Measurements from ENCODE around the gene GRM7.

The GRM7 gene

DNA sequence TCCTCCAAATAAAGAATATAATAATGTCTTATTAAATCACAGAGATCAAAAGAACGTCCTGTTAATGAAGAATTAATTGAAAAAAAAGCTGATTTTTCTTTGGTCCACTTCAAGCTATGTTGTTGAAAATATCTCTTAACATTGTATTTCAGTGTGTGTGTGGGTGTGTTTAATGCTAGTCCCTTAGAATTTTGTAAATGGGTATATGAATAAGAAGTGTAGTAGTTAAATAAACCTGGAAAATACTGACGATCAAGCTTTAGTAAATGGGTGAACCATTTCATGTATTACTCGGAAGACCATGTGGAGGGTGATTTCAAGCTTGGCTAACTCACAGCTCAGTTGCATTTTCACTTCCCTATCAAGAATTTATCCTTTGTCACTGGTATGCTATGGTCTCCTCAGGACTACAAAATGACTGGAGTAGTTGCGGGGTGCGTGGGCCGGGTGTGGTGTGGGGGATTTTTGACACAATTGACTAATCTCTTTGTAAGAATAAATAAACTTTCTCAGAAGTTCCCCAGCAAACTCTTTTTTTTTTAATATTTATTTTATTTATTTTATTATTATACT, 586.4 kb downstream of the GRM7 start:
- H3K4me3 ChIP-seq (ENCODE audit: low read depth, low read length), result no peak overlapping the region
- no peak for DNase-seq (ENCODE audit: low read depth)
- TF ChIP-seq CTCF (conservative IDR thresholded peaks at IDR 0.05; ENCODE audit: low read depth, low read length), result no peak

GRCh38 chr3:7456386-7456785, 595.5 kb downstream of the GRM7 start:
- no peak for TF ChIP-seq CTCF (conservative IDR thresholded peaks at IDR 0.05; ENCODE audit: low read depth, low read length)
- DNase-seq (ENCODE audit: low read depth), result no peak
- H3K4me3 ChIP-seq (ENCODE audit: low read depth, low read length), result no peak overlapping the region

GRCh38 chr3:7461202-7461825, 600.4 kb downstream of the GRM7 start:
- TF ChIP-seq CTCF (conservative IDR thresholded peaks at IDR 0.05; ENCODE audit: low read depth, low read length), result no peak

GRCh38 chr3:7469866-7470265, 609.0 kb downstream of the GRM7 start:
- no peak overlapping the region for H3K4me3 ChIP-seq (ENCODE audit: low read depth, low read length)
- no peak for TF ChIP-seq CTCF (conservative IDR thresholded peaks at IDR 0.05; ENCODE audit: low read depth, low read length)
- DNase-seq (ENCODE audit: low read depth), result no peak

More at GRCh38 chr3:7461202-7461825, 600.4 kb downstream of the GRM7 start:
- no peak overlapping the region for H3K4me3 ChIP-seq (ENCODE audit: low read depth, low read length)
- no peak for DNase-seq (ENCODE audit: low read depth)

DNA sequence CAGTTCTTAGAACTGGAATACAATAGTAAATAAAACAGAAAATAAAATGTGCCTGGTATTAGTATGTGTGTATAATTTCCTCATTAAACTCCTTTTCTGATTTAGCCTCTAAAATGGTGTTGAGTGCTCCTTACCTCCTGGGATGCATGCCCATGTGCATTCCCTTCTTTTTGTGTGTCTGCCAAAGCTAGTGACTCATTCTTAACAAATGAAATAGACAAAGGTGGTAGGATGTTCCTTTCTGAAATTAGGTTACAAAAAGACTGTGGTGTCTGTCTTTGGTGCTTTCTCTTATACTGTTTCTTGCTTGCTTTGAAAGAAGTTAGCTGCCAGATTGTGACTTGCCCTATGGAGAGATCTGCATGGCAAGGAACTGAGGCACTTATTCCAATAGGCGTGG, 623.7 kb downstream of the GRM7 start:
- no peak overlapping the region for H3K4me3 ChIP-seq (ENCODE audit: low read depth, low read length)
- no peak for TF ChIP-seq CTCF (conservative IDR thresholded peaks at IDR 0.05; ENCODE audit: low read depth, low read length)
- DNase-seq (ENCODE audit: low read depth), result peak; percentile 72

GRCh38 chr3:7487763-7488162, 626.8 kb downstream of the GRM7 start:
- peak; percentile 30 for TF ChIP-seq CTCF (conservative IDR thresholded peaks at IDR 0.05; ENCODE audit: low read depth, low read length)
- DNase-seq (ENCODE audit: low read depth), result peak; percentile 66
- H3K4me3 ChIP-seq (ENCODE audit: low read depth, low read length), result no peak overlapping the region

- DNase-seq (ENCODE audit: low read depth), result no peak
- TF ChIP-seq CTCF (conservative IDR thresholded peaks at IDR 0.05; ENCODE audit: low read depth, low read length), result no peak
- H3K4me3 ChIP-seq (ENCODE audit: low read depth, low read length), result no peak overlapping the region
These were observed 628.5 kb downstream of the GRM7 start for GRCh38 chr3:7489417-7489816.

All from choroid plexus epithelial cell (primary cell).